CD8-positive, alpha-beta memory T cell (primary cell): ENCODE data around the gene TUBB2A. TPM values are rescaled to one million over a fixed set of nuclear protein-coding genes. Genes with fewer than 3 reads are reported as not detected.
"Not testable (repeated sequence)": the region's sequence is repeated elsewhere in the genome, so short reads cannot be mapped to it uniquely, and the experiment has no call there.

Source experiments
- CTCF ChIA-PET: fragments of 350-600 bp; sonication (Branson Sonifier 250); formaldehyde crosslinking; loops from one replicate; lab custom pipeline; 2021; ENCODE audit warnings: antibody characterized with exemption; lab: Charles Lee
- POLR2A ChIA-PET: fragments of 350-600 bp; sonication (Branson Sonifier 250); formaldehyde crosslinking; loops from one replicate; lab custom pipeline; 2021; ENCODE audit warnings: antibody characterized with exemption; lab: Charles Lee
- DNase-seq, 5 donors: peaks; one replicate each; pipeline versions ENCODE4 v3.0.0 to v3.0.0-alpha.2; 2020 to 2022; ENCODE audit warnings: mixed read lengths in 1 of 5
- H3K27ac ChIP-seq: one replicate; pipeline ENCODE4 v1.7.0; 2013; ENCODE audit warnings: low read depth, mild to moderate bottlenecking, low read length, moderate library complexity
- H3K27me3 ChIP-seq: 2 replicates; pipeline ENCODE4 v1.7.0; 2013; ENCODE audit warnings: low read length, mild to moderate bottlenecking; ENCODE audit not compliant: insufficient read depth, poor library complexity, severe bottlenecking
- H3K36me3 ChIP-seq: 2 replicates; pipeline ENCODE4 v1.7.0; 2013; ENCODE audit warnings: mild to moderate bottlenecking, low read length, moderate library complexity; ENCODE audit not compliant: insufficient read depth
- H3K4me1 ChIP-seq: 2 replicates; pipeline ENCODE4 v1.7.0; 2013; ENCODE audit warnings: mild to moderate bottlenecking, low read length, moderate library complexity; ENCODE audit not compliant: insufficient read depth
- H3K4me3 ChIP-seq: 2 replicates; pipeline ENCODE4 v1.7.0; 2013; ENCODE audit warnings: mild to moderate bottlenecking, low read length
- H3K9me3 ChIP-seq: 2 replicates; pipeline ENCODE4 v1.7.0; 2013; ENCODE audit warnings: mild to moderate bottlenecking, low read length
- H3K27ac Mint-ChIP-seq, 8 donors: one replicate each; pipeline ENCODE4 v1.8.0; 2020 to 2021; ENCODE audit warnings: mixed read lengths in 8 of 8, mild to moderate bottlenecking in 6 of 8, inconsistent platforms in 3 of 8, moderate library complexity in 3 of 8
- H3K27me3 Mint-ChIP-seq, 2 donors: one replicate each; pipeline ENCODE4 v1.8.0; 2020 to 2021; ENCODE audit warnings: mixed read lengths in 2 of 2, mild to moderate bottlenecking in 1 of 2, moderate library complexity in 1 of 2
- H3K36me3 Mint-ChIP-seq, 3 donors: one replicate each; pipeline ENCODE4 v1.8.0; 2020 to 2021; ENCODE audit warnings: mixed read lengths in 3 of 3, inconsistent platforms in 1 of 3, mild to moderate bottlenecking in 1 of 3
- H3K4me1 Mint-ChIP-seq, 3 donors: one replicate each; pipeline ENCODE4 v1.8.0; 2020 to 2021; ENCODE audit warnings: mixed read lengths in 3 of 3, inconsistent platforms in 1 of 3, mild to moderate bottlenecking in 1 of 3
- H3K4me3 Mint-ChIP-seq, 7 donors: one replicate each; pipeline ENCODE4 v1.8.0; 2020 to 2021; ENCODE audit warnings: mixed read lengths in 7 of 7, mild to moderate bottlenecking in 6 of 7, moderate library complexity in 4 of 7, inconsistent platforms in 2 of 7
- H3K9me3 Mint-ChIP-seq, 5 donors: one replicate each; pipeline ENCODE4 v1.8.0; 2020 to 2022; ENCODE audit warnings: mixed read lengths in 5 of 5, mild to moderate bottlenecking in 3 of 5, moderate library complexity in 2 of 5, inconsistent platforms in 1 of 5
- polyA plus RNA-seq: library from polyadenylated mRNA; unstranded; fragments of 300-500 nt; fragmentation: Illumina TruSeq; gene quantifications from one replicate; pipeline ENCODE4 v1.2.3, GENCODE V29; 2021
- total RNA-seq, 2 experiments: library from RNA; stranded (reverse); gene quantifications; one replicate each; pipeline ENCODE4 v1.2.3, GENCODE V29; 2021

Gene TUBB2A
- total and polyA plus RNA-seq, 3 experiments from 2014 or later, result 3.5 to 7.3 (median 3.9) TPM

- H3K27me3 ChIP-seq, H3K9me3 Mint-ChIP-seq, H3K4me1 ChIP-seq, H3K4me3 Mint-ChIP-seq, H3K27me3 Mint-ChIP-seq, H3K36me3 ChIP-seq, H3K4me3 ChIP-seq, H3K9me3 ChIP-seq, H3K27ac Mint-ChIP-seq, H3K36me3 Mint-ChIP-seq, DNase-seq: not testable (repeated sequence)
- H3K27ac ChIP-seq, result peak overlapping the region; percentile 13
- CTCF ChIA-PET, result interaction anchor here (0.6 kb wide), 1 partner anchor 48 kb away, joined by 3 read pairs; no protein-coding TSS in a partner anchor
- POLR2A ChIA-PET, result interaction anchor here (0.9 kb wide), 1 partner anchor 9 kb away, joined by 5 read pairs; the partner anchor contains the start of gene TUBB2A
- peaks cover 13 to 17% (median 17%) of the 10 kb centered on the region in 3 donors for H3K4me1 Mint-ChIP-seq
Observed at GRCh38 chr6:3166535-3167225, 9.3 kb upstream of the TUBB2A start.

GRCh38 chr6:3165631-3166534 is 8.5 kb upstream of the TUBB2A start:
- Mint-ChIP-seq H3K9me3 (no peaks in the 10 kb centered on the region), H3K4me1 (peaks cover 17 to 24% (median 21%) of the 10 kb centered on the region in 3 donors), H3K36me3 (no peaks in the 10 kb centered on the region), H3K4me3 (peak overlapping the region in 1 of 7 donors; percentile 5), H3K27me3 (no peaks in the 10 kb centered on the region), H3K27ac (no peak overlapping the region)
- Histone ChIP-seq H3K27ac (peak overlapping the region; percentile 13), H3K4me3 (no peak overlapping the region), H3K4me1 (peaks cover 12% of the 10 kb centered on the region), H3K27me3 (no peaks in the 10 kb centered on the region), H3K9me3 (no peaks in the 10 kb centered on the region), H3K36me3 (no peaks in the 10 kb centered on the region)
- ChIA-PET CTCF (interaction anchor here (0.6 to 1.2 kb wide), 2 partner anchors 9 to 84 kb away, joined by 3 to 4 read pairs; partner anchors contain the start of gene TUBB2A), POLR2A (interaction anchor here (0.9 kb wide), 1 partner anchor 8 kb away, joined by 5 read pairs; the partner anchor contains the start of gene TUBB2A)
- no peak for DNase-seq

GRCh38 chr6:3164388-3164787 is 7.0 kb upstream of the TUBB2A start:
- POLR2A ChIA-PET, result no interaction called here

GRCh38 chr6:3163248-3163594 is 5.9 kb upstream of the TUBB2A start:
- CTCF ChIA-PET, result interaction anchor here (1.6 to 2.0 kb wide), 2 partner anchors 12 to 64 kb away, joined by 4 to 5 read pairs; no protein-coding TSS in a partner anchor
- Histone ChIP-seq H3K9me3 (no peaks in the 10 kb centered on the region), H3K4me1 (peaks cover 28% of the 10 kb centered on the region), H3K27me3 (no peaks in the 10 kb centered on the region), H3K27ac (peak overlapping the region; percentile 62), H3K36me3 (no peaks in the 10 kb centered on the region), H3K4me3 (no peak overlapping the region)
- no peaks in the 10 kb centered on the region for H3K9me3 Mint-ChIP-seq
- peak overlapping the region; percentile 26 to 96 (median 87) for H3K27ac Mint-ChIP-seq
- H3K4me1 Mint-ChIP-seq, result peaks cover 33 to 45% (median 42%) of the 10 kb centered on the region in 3 donors
- POLR2A ChIA-PET, result interaction anchor here (0.6 kb wide), 2 partner anchors 14 to 19 kb away, joined by 3 to 10 read pairs; no protein-coding TSS in a partner anchor
- no peaks in the 10 kb centered on the region for H3K27me3 Mint-ChIP-seq
- H3K4me3 Mint-ChIP-seq, result peak overlapping the region; percentile 83 to 93 (median 88)
- DNase-seq, result no peak
- H3K36me3 Mint-ChIP-seq, result no peaks in the 10 kb centered on the region

More at GRCh38 chr6:3164388-3164787, 7.0 kb upstream of the TUBB2A start:
- H3K27me3 Mint-ChIP-seq, result no peaks in the 10 kb centered on the region
- no peaks in the 10 kb centered on the region for H3K27me3 ChIP-seq
- H3K9me3 ChIP-seq, result no peaks in the 10 kb centered on the region
- H3K27ac ChIP-seq, result no peak overlapping the region
- no peak overlapping the region for H3K27ac Mint-ChIP-seq
- H3K4me1 Mint-ChIP-seq, result peaks cover 28 to 36% (median 36%) of the 10 kb centered on the region in 3 donors
- peaks cover 26% of the 10 kb centered on the region for H3K4me1 ChIP-seq
- H3K9me3 Mint-ChIP-seq, result no peaks in the 10 kb centered on the region
- peak overlapping the region in 3 of 7 donors; percentile 22 to 44 (median 23) for H3K4me3 Mint-ChIP-seq
- CTCF ChIA-PET, result no interaction called here
- H3K36me3 Mint-ChIP-seq, result no peaks in the 10 kb centered on the region
- H3K4me3 ChIP-seq, result no peak overlapping the region
- DNase-seq, result no peak
- no peaks in the 10 kb centered on the region for H3K36me3 ChIP-seq

GRCh38 chr6:3162565-3163247 is 5.4 kb upstream of the TUBB2A start:
- ChIA-PET CTCF (interaction anchor here (0.6 to 2.0 kb wide), 4 partner anchors 12 to 91 kb away, joined by 3 to 5 read pairs (median 4); no protein-coding TSS in a partner anchor), POLR2A (interaction anchor here (0.6 to 0.7 kb wide), 3 partner anchors 13 to 88 kb away, joined by 3 to 10 read pairs (median 4); no protein-coding TSS in a partner anchor)
- Mint-ChIP-seq H3K9me3 (no peaks in the 10 kb centered on the region), H3K27ac (peak overlapping the region; percentile 20 to 96 (median 82)), H3K27me3 (no peaks in the 10 kb centered on the region), H3K4me3 (peak overlapping the region; percentile 83 to 93 (median 88)), H3K36me3 (no peaks in the 10 kb centered on the region), H3K4me1 (peaks cover 35 to 48% (median 46%) of the 10 kb centered on the region in 3 donors)
- H3K36me3 ChIP-seq, result no peaks in the 10 kb centered on the region
- peak overlapping the region; percentile 74 for H3K4me3 ChIP-seq
- H3K27me3 ChIP-seq, result no peaks in the 10 kb centered on the region
- H3K9me3 ChIP-seq, result no peaks in the 10 kb centered on the region
- DNase-seq, result peak; percentile 60 to 77 (median 63)
- H3K27ac ChIP-seq, result peak overlapping the region; percentile 90
- H3K4me1 ChIP-seq, result peaks cover 28% of the 10 kb centered on the region

GRCh38 chr6:3162067-3162497 is 4.7 kb upstream of the TUBB2A start:
- Mint-ChIP-seq H3K9me3 (no peaks in the 10 kb centered on the region), H3K27me3 (no peaks in the 10 kb centered on the region), H3K36me3 (peaks cover 0 to 1% (median 0%) of the 10 kb centered on the region in 3 donors), H3K4me1 (peaks cover 35 to 48% (median 46%) of the 10 kb centered on the region in 3 donors), H3K4me3 (peak overlapping the region; percentile 75 to 90 (median 85)), H3K27ac (peak overlapping the region; percentile 17 to 90 (median 58))
- Histone ChIP-seq H3K4me1 (peaks cover 28% of the 10 kb centered on the region), H3K4me3 (no peak overlapping the region), H3K9me3 (no peaks in the 10 kb centered on the region), H3K27ac (peak overlapping the region; percentile 90), H3K27me3 (no peaks in the 10 kb centered on the region), H3K36me3 (no peaks in the 10 kb centered on the region)
- ChIA-PET POLR2A (interaction anchor here (0.6 to 0.7 kb wide), 2 partner anchors 42 to 89 kb away, joined by 4 read pairs; no protein-coding TSS in a partner anchor), CTCF (interaction anchor here (0.6 to 2.0 kb wide), 4 partner anchors 11 to 92 kb away, joined by 3 to 5 read pairs (median 4); no protein-coding TSS in a partner anchor)
- DNase-seq, result no peak
